ENCODE results near the gene FRMD5.
A peak's percentile ranks its signal among the peaks of the same experiment; 100 is the strongest.
"Not testable (repeated sequence)": the region's sequence is repeated elsewhere in the genome, so short reads cannot be mapped to it uniquely, and the experiment has no call there.

FRMD5 gene

DNA sequence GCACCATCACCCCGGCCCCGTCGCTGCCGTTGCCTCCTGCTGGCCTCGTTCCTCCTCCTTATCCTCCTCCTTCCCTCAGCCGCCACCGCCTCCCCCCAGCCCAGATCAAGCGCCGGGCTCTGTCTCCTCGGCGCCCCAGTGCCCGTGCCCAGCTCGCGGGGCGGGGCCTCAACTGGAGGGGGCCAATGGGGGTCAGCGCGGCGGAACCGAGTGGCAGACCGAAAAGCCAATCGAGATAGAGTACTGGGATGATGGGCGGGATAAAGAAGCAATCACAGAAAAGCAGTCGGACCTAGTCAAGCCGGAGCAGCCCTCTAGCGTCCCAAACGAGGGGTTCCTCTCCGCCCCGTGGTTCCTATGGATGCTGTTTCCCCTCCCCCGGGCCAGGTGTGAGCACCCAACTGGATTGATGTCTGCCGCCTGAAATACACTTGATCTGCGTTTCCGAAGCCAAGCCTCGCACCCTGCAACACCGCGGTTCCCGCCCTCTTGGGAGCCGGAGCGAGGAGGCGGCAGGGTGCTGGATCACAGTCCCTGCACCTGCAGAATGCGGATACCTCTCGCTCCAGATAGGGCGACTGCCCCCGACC, at the start of gene FRMD5:
Gene FRMD5, minus strand, starts transcription at position 121 of the 590 bp plus-strand sequence.
- FAIRE-seq (peak; percentile 88), DNase-seq (ENCODE audit: insufficient read length, low spot score) (peak; percentile 75)

DNA sequence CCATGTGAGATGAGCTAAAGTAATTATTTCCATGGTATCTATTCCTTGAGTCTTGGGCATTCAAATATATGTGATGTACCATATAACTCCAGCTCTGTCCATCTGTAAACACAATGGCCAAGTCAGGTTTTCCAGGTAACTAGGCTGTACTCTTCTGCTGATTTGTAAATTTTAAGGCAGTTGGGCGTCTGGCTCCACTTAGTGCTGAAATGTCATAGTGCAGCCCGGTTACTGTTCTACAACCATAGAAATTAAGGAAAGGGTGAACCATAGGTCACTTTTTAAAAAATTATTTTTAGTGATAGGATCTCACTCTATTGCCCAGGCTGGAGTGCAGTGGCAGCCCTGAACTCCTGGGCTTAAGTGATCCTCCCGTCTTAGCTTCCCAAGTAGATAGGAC, 48.8 kb upstream of the FRMD5 start:
- DNase-seq (ENCODE audit: insufficient read length, low spot score) (no peak), FAIRE-seq (no peak)

DNA sequence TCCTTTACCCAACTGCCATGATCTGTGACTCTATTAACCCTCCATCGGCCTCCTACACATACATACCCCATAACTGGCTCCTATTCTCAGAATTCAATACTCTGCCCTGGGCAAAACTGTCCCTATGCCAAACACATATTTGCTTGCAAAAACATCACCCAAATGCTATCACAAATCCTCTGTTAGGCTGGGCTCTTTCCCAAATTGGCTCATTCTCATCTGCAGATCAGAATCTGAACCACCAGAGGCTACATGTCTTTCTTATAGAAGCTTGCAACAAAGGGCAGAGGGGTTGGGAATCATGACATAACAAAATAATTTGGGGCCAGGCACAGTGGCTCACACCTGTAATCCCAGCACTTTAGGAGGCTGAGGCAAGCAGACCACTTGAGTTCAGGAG, 48.1 kb upstream of the FRMD5 start:
- no peak for FAIRE-seq

DNA sequence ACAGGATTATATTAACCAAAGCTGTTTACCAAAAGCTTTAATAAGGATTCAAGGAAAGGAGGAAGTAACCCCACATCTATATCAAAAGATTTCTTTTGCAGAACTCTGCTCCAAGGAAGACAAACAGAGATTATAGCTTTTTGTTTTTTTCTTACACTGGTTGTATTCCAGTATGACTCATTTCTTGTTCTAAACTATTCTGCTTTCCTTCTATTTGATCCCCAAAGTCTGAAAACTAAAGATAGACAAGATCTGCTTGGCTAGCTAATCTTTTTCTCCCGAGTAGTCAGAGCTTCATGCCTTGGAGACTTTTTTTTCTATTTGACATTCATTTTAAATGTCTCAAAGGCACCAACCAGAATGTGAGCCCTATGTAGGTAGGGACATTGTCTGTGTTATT, 36.8 kb upstream of the FRMD5 start:
- DNase-seq (ENCODE audit: insufficient read length, low spot score) (no peak), FAIRE-seq (no peak)

More for the DNA sequence above, 48.1 kb upstream of the FRMD5 start:
- DNase-seq (ENCODE audit: insufficient read length, low spot score) = no peak

DNA sequence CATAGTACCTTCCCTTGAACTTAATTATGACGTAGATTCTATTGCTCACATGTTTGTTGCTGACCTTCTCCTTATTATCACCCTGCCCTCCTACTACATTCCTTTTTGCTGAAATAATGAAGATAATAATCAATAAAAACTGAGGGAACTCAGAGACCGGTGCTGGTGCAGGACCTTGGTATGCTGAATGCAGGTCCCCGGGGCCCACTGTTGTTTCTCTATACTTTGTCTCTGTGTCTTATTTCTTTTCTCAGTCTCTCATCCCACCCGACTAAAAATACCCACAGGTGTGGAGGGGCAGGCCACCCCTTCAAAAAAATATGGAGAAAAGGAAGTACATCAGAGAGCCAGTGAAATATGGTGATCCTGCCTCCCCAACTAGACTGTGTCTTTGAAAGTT, 34.2 kb upstream of the FRMD5 start:
- DNase-seq (ENCODE audit: insufficient read length, low spot score); FAIRE-seq: not testable (repeated sequence)

DNA sequence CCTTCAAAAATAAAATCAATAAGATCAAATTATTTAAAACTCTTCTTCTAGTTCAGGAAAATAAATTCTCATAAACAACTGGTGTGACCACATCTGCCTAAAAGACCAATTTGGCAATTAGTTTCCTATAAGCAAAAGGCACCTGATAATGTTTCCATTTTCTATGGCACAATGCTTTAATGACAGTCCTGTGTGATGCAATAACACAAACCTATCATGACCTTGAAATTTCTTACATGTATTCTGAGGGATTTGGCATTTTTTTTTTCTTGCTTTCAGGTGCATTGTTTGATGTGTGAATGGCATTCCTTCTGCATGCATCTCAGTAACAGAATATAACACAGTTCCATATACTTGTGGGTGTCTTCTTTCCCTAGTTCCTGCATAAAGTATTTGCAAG, 32.5 kb upstream of the FRMD5 start:
- no peak for DNase-seq (ENCODE audit: insufficient read length, low spot score)
- FAIRE-seq = no peak

DNA sequence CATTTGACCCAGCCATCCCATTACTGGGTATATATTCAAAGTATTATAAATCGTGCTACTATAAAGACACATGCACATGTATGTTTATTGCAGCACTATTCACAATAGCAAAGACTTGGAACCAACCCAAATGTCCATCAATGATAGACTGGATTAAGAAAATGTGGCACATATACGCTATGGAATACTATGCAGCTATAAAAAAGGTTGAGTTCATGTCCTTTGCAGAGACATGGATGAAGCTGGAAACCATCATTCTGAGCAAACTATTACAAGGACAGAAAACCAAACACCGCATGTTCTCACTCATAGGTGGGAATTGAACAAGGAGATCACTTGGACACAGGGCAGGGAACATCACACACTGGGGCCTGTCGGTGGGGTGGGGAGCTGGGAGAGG, 31.9 kb upstream of the FRMD5 start:
- not testable (repeated sequence) for DNase-seq (ENCODE audit: insufficient read length, low spot score); FAIRE-seq

DNA sequence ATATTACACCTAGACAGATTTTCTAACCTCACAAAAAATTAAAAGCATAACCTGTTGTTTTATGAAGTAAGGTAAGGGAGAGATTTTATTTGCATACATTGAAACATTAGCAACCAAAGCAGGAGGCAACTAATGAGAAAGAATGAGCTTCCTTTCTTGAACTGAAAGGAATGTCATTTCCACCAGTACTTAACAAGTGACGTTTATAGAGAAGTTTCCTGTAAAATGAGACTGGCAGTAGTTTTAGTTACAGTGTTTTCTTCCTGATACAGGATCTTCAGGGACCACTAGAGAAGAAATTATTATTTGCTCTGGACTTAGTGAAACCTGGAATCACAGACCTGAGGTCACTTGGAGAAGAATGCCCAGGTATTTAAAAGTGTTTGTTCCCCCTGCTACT, 27.4 kb upstream of the FRMD5 start:
- FAIRE-seq (no peak), DNase-seq (ENCODE audit: insufficient read length, low spot score) (no peak)

DNA sequence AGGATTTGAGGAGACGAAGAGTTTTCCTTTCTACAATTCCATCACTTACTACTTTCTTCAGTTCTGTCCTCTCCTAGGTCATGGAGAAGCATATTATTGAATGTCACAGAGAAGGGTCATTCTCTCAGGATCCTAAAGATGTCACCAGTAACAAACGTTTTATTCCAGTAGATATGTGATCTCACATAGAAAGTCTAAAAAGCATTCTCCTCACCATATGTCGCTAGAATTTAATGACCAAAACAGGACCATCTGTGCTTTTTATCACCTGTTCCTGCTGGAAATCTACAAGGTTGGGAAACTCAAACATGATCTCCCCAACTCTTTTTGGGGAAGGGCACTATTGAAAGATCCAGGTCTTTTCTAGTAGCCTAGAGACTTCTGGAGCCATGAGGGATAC, 24.0 kb upstream of the FRMD5 start:
- DNase-seq (ENCODE audit: insufficient read length, low spot score) = no peak
- FAIRE-seq = no peak

DNA sequence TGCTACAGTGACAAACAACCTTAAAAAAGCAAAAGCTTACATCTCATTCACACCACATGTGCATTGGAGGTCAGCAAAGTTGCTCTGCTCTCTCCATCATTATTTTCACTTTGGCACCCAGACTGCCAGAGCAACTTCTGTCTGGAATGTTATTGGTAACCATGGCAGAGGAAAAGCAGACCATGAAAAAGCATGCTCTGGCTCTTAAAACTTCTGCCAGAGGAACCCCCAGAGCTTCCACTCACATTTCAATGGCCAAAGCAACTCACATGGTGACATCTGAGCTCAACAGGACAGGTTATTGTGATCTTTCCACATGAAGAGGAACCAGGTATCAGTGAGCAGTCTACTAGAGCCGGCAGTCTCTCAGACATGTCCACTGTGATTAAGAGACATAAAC, 21.9 kb upstream of the FRMD5 start:
- no peak for DNase-seq (ENCODE audit: insufficient read length, low spot score)
- FAIRE-seq = no peak

DNA sequence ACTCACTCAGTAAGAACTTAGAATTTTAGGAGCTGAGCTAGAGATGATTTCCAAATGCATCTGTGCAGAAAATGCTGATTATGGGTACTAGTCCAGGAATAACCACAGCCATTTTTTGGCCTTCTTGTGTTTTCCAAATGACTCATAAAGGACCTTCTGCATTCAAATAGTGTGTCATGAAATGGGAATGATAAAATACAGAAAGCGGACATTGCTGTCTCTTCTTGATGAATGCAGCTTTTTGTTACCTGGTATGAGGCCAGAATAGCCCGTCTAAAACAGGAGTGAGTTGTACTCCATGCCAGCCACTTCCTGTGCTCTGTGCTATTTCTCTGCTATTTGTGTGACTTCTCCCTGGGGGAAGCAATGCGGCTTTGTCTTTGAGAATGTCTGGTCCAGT, 20.5 kb upstream of the FRMD5 start:
- FAIRE-seq = no peak
- no peak for DNase-seq (ENCODE audit: insufficient read length, low spot score)

DNA sequence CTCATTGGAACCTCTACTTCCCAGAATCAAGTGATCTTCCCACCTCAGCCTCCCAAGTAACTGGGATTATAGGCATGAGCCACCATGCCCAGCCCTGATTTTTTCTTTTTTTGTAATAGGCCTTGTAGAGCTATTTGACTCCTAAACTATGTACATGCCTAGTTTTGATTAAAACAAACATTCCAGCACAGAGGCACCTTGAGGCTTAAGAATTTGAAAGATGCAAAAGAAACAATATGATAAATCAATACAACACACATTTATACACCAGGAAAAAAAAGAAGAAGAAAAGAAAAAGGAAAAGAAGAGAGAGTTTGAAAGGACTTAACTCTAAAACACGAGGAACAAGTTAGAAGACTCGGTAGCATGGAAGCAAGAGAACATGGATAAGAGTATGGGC, 13.9 kb upstream of the FRMD5 start:
- FAIRE-seq (no peak), DNase-seq (ENCODE audit: insufficient read length, low spot score) (no peak)

DNA sequence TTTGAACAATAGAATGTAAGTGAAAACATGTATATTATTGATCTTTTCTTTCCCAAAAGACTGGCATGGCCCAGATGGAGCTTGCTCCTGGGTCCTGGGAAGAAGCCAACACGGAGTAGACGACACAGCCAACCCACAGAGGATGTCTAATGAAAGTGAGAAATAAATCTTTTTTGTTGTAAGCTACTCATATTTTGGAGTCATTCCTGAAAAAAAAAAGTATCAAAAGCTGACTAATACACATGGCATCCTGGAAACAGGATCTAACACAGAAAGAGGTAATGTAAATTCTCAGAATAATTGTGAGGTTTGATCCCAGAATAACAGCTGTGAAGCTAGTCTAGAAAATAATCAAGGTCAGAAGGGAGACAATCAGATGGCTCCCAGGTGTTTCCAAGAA, 12.6 kb upstream of the FRMD5 start:
- FAIRE-seq (no peak), DNase-seq (ENCODE audit: insufficient read length, low spot score) (no peak)

DNA sequence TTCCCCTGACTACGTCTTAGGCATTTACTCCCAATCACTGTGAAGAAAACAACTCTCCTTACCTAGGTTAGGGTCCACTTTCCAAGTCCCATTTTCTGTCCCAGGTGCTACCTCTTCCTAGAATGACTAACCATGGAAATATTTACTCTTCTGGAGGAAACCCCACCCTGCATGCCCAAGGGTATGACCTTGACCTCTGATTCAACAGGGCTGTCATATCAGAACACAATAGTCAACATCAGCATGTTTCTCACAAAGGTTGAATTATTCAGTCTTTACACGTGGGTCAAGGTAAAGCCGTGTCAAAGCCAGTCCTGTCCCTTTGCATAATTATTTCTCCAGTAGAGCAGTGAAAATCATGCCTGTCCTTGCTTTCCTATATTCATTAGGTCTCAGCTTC, 4.3 kb upstream of the FRMD5 start:
- DNase-seq (ENCODE audit: insufficient read length, low spot score) (no peak), FAIRE-seq (no peak)

DNA sequence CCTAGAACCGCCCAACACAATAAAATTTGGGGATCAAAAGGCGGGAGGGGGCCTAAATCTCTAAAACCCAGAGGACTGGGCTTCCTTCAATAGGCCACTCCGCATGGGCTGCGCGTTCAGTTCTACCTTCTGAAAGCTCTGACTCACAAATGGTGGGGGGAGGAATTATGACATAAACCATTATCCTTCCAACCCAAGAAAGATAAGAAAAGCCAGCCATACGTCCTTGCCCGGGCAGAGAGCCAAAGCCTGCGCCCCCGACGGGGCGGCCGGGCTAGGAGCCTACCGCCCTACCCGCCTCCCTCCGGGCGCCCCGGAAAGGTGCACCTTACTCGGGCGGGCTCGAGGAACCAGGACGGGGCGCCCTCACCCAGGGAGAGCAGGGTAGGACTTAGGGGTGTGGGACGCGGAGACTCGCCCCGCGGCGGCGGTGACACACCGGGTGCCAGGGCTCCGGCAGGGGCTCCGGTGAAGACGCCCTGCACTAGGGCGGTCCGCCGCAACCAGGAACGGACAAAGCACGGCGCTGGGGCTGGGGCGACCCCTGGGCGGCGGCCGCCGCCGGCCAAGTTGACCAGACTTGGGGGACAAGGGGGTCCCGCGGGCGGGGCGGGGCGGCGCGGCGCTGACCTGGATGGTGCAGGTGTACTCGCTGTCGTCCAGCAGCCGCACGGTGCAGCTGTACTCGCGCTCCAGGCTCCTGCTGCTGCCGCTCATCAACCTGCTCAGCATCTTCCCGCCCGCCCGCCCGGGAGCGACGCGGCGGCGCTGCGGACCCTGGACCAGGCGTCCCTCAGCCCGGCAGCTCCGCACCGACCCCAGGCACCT, 534 bp downstream of the FRMD5 start:
- no peak for DNase-seq (ENCODE audit: insufficient read length, low spot score)
- FAIRE-seq = no peak

DNA sequence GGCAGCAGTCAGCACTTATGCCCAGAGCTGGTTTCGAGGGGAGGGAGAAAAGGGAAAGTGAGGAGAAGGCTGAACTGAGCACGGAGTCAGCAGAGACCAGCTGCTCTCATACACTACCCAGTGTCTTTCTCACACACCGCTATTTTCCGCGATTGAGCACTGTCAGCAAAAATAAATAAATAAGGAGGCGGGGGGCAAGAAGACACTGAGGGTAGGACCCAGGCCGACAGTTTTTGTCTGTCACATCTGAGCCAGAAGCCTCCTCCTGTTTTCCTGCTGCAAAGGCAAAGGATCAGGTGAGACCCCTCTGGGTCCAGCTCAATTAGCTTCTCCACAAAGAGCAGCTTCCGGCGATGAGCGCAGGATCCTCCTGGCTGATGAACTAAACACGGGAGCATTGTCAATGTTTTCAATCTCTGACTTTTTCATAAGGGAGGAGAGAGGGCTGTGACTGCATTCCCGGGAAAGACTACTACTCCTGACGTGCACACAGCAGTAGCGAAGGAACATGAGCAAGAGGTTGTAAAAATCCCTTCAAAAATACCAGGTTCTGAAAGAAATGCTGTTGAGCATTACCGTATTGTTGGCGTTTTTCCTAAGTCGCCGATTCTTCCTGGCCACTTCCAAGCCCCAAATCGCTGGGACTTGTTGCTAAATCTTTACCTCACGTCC, 1.3 kb downstream of the FRMD5 start:
- DNase-seq (ENCODE audit: insufficient read length, low spot score) (no peak), FAIRE-seq (no peak)

DNA sequence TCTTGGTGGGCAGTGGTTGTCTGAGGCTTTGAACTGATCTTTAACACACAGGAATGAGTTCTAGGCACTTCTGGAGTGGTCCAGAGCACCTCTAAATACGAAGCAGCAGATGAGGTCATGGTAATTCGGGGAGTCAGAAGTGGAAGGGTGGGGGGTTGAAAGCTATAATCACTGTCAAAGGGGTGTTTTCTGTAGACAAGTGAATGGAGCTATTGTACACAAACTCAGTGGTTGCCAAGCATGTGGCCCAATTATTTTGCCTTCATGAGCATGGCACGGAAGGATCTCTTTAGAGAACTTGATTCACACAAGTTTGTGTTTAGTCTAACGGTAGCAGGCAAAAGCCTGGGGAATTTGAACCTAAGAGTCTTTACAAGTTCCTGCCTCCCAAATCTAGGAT, 6.3 kb downstream of the FRMD5 start:
- no peak for DNase-seq (ENCODE audit: insufficient read length, low spot score)
- FAIRE-seq = no peak

DNA sequence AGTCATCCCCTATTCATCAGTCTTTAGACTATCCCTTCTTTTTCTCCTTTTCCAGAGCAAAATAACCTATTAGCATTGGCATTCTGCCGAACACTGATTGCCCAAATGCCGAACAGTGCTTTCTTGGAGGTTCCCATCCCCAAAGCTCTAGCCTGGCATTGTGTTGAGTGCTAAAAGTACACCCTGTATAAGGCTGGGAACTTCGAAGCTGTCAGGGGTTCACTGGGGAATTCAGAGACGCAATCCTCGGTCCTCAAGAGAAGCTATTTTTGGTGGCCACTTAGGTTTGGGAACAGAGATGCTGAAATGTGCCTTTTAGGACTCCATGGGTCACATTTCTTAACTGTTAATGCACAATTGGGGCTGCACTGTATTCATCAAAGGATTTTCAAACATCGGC, 8.4 kb downstream of the FRMD5 start:
- DNase-seq (ENCODE audit: insufficient read length, low spot score) = no peak
- no peak for FAIRE-seq

DNA sequence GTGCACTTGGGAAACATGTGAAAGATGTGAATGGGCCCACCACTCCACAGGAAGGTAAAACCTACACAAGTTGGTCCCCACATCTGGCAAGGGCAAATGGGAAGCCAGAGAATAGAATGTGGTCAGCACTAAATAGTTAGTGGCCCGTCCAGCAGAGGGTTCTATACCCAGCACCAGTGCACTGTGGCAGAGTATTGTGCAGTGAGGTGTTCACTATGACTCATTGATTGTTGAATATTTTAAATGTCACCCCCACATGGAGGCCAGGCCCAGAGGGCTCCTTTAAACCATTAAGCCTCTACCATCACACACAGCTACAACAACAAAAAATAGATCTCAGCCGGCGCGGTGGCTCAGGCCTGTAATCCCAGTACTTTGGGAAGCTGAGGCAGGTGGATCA, 11.7 kb downstream of the FRMD5 start:
- no peak for FAIRE-seq
- DNase-seq (ENCODE audit: insufficient read length, low spot score) = no peak

DNA sequence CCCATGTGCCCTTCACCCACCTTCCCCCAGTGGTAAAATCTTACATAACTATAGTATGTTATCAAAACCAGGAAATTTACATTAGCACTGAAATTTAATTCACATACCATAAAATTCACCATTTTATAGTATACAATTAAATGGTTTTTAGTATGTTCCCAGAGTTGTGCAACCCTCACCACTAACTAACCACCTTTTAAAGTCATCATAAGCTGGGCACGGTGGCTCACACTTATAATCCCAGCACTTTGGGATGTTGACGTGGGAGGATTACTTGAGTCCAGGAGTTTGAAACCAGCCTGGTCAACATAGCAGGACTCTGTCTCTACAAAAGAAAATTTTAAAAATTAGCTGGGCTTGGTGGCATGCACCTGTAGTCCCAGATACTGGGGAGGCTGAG, 13.7 kb downstream of the FRMD5 start:
- FAIRE-seq = no peak
- no peak for DNase-seq (ENCODE audit: insufficient read length, low spot score)

DNA sequence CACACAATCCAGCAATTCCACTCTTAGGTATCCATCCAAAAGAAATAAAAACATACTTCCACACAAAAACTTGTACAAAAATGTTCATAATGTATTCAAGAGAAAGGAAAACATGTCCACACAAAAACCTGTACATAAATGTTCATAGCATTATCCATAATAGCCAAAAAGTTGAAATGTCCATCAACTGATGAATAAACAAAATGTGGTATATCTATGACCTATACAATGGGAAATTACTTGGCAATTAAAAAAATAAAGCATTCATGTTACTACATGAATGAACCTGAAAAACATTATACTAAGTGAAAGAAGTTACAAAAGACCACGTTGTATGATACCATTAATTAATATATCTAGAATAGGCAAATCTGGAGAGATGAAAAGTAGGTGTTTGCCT, 17.9 kb downstream of the FRMD5 start:
- DNase-seq (ENCODE audit: insufficient read length, low spot score) = no peak
- FAIRE-seq = no peak

DNA sequence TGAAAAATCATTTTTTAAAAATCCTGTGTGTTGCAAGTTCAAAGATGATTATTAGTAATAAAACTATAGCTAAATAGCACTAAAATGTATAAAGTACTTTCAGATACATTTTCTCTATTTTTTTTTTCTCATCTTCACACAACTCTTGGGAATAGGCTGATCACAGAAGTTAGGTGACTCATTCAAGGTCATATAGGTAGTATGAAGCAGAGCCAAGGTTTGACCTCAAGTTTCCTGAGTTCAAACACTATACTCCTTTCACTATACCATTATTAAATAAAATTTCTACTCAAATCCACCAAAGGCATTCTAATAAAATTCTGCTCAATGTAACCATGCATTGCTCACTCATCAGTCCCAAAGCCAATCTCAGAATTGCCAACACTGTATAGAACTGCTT, 21.3 kb downstream of the FRMD5 start:
- no peak for FAIRE-seq
- DNase-seq (ENCODE audit: insufficient read length, low spot score) = no peak
